Vagina (tissue), 2 donors: ENCODE results near the gene NAE1. TPM values are rescaled to one million over a fixed set of nuclear protein-coding genes. Genes with fewer than 3 reads are reported as not detected.

Source experiments
- DNase-seq, 2 donors: peaks; one replicate each; pipeline ENCODE4 v3.0.0-alpha.2; 2017; ENCODE audit errors: extremely low spot score in 2 of 2
- H3K27ac ChIP-seq: fragments of 200-600 bp; sonication (generic); one replicate; pipeline ENCODE4 v1.5.1; 2019
- H3K27me3 ChIP-seq: fragments of 200-600 bp; sonication (generic); one replicate; pipeline ENCODE4 v1.5.1; 2019
- H3K36me3 ChIP-seq, 2 donors: fragments of 200-600 bp; sonication (generic); one replicate each; pipeline ENCODE4 v1.5.1; 2017 to 2019
- H3K4me1 ChIP-seq: fragments of 200-600 bp; sonication (generic); one replicate; pipeline ENCODE4 v1.5.1; 2019
- H3K4me3 ChIP-seq, 2 donors: fragments of 200-600 bp; sonication (generic); 1 replicate in 1 of 2; 2 replicates in 1 of 2; pipeline ENCODE4 v1.5.1; 2016 to 2019
- H3K9me3 ChIP-seq: fragments of 200-600 bp; sonication (generic); one replicate; pipeline ENCODE4 v1.5.1; 2019
- POLR2A ChIP-seq, 2 donors: fragments of 450-650 bp; IDR thresholded peaks; one replicate each; pipeline ENCODE4 v1.6.1; 2017; ENCODE audit warnings: antibody characterized with exemption in 2 of 2, mild to moderate bottlenecking in 2 of 2, moderate library complexity in 2 of 2
- POLR2AphosphoS5 ChIP-seq, 2 donors: sonication (generic); formaldehyde crosslinking; IDR thresholded peaks; one replicate each; pipeline ENCODE4 v1.9.0; 2017; ENCODE audit warnings: antibody characterized with exemption in 2 of 2, mild to moderate bottlenecking in 2 of 2, low read depth in 1 of 2; ENCODE audit not compliant: insufficient read depth in 1 of 2
- intact Hi-C: fragments of 100-400 bp; cut with DNase I; formaldehyde crosslinking; loops from one replicate; pipeline ENCODE4 v1.15.1; 2023
- total RNA-seq: library from RNA; depleted of rRNA; stranded (reverse); fragments of >200 nt; gene quantifications from one replicate; pipeline ENCODE4 v1.2.3, GENCODE V29; 2016
- TF ChIP-seq, protein P1 (sequence below), 3 experiments: fragments of 450-650 bp in 2 of 3; fragments of 200-600 bp in 1 of 3; sonication (generic) in 1 of 3; IDR thresholded peaks; one replicate each; pipeline ENCODE4 v1.5.1; 2017 to 2019; ENCODE audit warnings: antibody characterized with exemption in 3 of 3, mild to moderate bottlenecking in 2 of 3, moderate library complexity in 2 of 3

NAE1 gene
- total RNA-seq, 1 donor from 2014 or later: 30.0 TPM

- Histone ChIP-seq H3K4me3 (no peak overlapping the region), H3K9me3 (no peaks in the 10 kb centered on the region), H3K27me3 (no peaks in the 10 kb centered on the region), H3K4me1 (no peaks in the 10 kb centered on the region), H3K27ac (no peak overlapping the region), H3K36me3 (no peaks in the 10 kb centered on the region)
- no peak for DNase-seq
- intact Hi-C loops: no loop called here
- TF ChIP-seq POLR2AphosphoS5 (IDR thresholded peaks at IDR 0.05; ENCODE audit: insufficient read depth in 1 of 2, low read depth in 1 of 2) (no peak), POLR2A (IDR thresholded peaks at IDR 0.05) (no peak)
These were observed 26.0 kb upstream of the NAE1 start for GRCh38 chr16:66856801-66857200.

GRCh38 chr16:66856184-66856730, 25.5 kb upstream of the NAE1 start:
- intact Hi-C loops: no loop called here
- no peak overlapping the region for H3K4me3 ChIP-seq
- H3K36me3 ChIP-seq: no peaks in the 10 kb centered on the region
- H3K4me1 ChIP-seq: no peaks in the 10 kb centered on the region
- H3K27me3 ChIP-seq: no peaks in the 10 kb centered on the region
- no peaks in the 10 kb centered on the region for H3K9me3 ChIP-seq
- TF ChIP-seq, protein P1, sequence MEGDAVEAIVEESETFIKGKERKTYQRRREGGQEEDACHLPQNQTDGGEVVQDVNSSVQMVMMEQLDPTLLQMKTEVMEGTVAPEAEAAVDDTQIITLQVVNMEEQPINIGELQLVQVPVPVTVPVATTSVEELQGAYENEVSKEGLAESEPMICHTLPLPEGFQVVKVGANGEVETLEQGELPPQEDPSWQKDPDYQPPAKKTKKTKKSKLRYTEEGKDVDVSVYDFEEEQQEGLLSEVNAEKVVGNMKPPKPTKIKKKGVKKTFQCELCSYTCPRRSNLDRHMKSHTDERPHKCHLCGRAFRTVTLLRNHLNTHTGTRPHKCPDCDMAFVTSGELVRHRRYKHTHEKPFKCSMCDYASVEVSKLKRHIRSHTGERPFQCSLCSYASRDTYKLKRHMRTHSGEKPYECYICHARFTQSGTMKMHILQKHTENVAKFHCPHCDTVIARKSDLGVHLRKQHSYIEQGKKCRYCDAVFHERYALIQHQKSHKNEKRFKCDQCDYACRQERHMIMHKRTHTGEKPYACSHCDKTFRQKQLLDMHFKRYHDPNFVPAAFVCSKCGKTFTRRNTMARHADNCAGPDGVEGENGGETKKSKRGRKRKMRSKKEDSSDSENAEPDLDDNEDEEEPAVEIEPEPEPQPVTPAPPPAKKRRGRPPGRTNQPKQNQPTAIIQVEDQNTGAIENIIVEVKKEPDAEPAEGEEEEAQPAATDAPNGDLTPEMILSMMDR (IDR thresholded peaks at IDR 0.05): no peak
- TF ChIP-seq POLR2AphosphoS5 (IDR thresholded peaks at IDR 0.05; ENCODE audit: insufficient read depth in 1 of 2, low read depth in 1 of 2) (no peak), POLR2A (IDR thresholded peaks at IDR 0.05) (no peak)
- no peak for DNase-seq
- H3K27ac ChIP-seq: no peak overlapping the region

DNA sequence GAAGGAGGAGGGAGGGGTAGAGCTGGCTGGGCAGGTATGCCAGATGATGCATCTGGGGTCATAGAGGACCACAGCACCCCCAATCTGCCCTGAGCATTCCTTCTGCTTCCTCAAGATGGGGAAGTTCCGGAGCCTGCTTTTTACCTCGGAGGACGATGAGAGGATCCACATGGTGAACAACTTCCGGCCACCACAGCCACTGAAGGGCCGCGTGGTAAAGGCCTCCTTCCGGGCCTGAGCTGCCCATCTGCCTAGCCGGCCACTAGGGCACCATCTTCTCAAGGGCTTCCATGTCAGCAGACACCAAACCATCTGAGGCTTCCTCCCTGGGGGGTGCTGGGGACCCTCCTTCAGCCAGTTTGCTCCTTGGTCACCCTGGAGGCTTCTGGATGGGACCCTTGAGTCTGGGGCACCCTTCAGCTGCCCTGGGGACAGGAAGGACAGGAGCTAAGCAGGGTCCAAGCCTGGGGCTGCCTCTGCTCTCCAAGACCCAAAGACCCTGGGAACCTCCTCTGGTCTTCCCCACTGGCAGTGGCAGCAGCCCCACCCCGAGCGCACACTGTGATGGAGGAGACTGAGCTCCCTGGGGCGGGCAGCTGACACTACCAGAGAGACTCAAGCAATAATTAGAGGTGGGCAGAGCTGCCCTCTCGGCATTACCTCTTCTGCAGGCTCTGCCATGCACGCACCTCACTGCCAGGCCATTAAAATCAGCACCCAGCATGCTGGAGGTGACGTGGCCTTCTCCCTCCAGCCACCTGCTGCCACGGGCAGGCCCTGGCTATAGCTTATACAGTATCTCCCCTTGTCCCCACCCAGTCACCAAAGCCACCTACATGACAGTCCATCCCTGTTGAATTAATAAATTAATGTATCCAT, 22.7 kb upstream of the NAE1 start:
- TF ChIP-seq, protein P1 (IDR thresholded peaks at IDR 0.05): no peak
- no peak for TF ChIP-seq POLR2AphosphoS5 (IDR thresholded peaks at IDR 0.05; ENCODE audit: insufficient read depth in 1 of 2, low read depth in 1 of 2)
- no peak for TF ChIP-seq POLR2A (IDR thresholded peaks at IDR 0.05)
- Histone ChIP-seq H3K9me3 (no peaks in the 10 kb centered on the region), H3K36me3 (no peaks in the 10 kb centered on the region), H3K4me3 (no peak overlapping the region), H3K27me3 (no peaks in the 10 kb centered on the region), H3K4me1 (no peaks in the 10 kb centered on the region), H3K27ac (no peak overlapping the region)
- intact Hi-C loops: no loop called here
- DNase-seq: no peak

DNA sequence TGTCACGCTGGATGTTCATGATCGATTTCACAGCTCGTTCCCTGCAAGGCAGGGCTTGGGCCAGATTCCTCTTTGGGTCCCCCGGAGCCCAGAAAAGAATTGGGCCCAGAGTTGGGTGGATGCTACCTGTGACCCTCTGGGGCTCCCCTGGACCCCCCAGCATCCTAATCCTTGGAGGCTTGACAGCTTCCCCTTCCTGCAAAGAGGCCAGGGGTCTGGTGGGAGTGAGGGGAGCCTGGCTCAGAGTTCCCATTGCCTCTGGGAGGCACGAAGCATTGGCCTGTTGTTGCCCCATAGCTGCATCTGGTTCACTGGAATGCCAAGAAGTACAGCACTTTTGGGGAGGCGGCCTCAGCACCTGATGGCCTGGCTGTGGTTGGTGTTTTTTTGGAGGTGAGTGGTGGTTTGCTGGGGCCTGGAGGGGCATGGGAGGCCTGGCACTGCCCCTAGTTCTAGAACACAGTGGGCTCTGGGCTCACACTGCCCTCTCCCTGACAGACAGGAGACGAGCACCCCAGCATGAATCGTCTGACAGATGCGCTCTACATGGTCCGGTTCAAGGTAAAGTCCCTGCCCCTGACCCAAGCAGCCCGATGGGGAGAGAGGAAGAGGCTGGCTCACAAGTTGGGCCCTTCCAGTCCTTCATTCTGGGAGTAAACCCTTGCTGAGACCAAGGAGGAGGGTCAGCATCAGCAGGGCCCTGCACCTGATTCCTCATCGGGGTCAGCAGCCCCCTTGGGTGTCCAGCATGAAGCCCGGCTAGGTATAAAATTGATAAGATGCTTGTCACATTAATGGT, 20.6 kb upstream of the NAE1 start:
- TF ChIP-seq, protein P1 (IDR thresholded peaks at IDR 0.05): no peak
- TF ChIP-seq POLR2A (IDR thresholded peaks at IDR 0.05): no peak
- no peak for TF ChIP-seq POLR2AphosphoS5 (IDR thresholded peaks at IDR 0.05; ENCODE audit: insufficient read depth in 1 of 2, low read depth in 1 of 2)
- no peak overlapping the region for H3K27ac ChIP-seq
- no peak for DNase-seq
- intact Hi-C loops: no loop called here
- H3K4me3 ChIP-seq: no peak overlapping the region
- no peaks in the 10 kb centered on the region for H3K27me3 ChIP-seq
- H3K9me3 ChIP-seq: no peaks in the 10 kb centered on the region
- H3K4me1 ChIP-seq: no peaks in the 10 kb centered on the region
- no peaks in the 10 kb centered on the region for H3K36me3 ChIP-seq

DNA sequence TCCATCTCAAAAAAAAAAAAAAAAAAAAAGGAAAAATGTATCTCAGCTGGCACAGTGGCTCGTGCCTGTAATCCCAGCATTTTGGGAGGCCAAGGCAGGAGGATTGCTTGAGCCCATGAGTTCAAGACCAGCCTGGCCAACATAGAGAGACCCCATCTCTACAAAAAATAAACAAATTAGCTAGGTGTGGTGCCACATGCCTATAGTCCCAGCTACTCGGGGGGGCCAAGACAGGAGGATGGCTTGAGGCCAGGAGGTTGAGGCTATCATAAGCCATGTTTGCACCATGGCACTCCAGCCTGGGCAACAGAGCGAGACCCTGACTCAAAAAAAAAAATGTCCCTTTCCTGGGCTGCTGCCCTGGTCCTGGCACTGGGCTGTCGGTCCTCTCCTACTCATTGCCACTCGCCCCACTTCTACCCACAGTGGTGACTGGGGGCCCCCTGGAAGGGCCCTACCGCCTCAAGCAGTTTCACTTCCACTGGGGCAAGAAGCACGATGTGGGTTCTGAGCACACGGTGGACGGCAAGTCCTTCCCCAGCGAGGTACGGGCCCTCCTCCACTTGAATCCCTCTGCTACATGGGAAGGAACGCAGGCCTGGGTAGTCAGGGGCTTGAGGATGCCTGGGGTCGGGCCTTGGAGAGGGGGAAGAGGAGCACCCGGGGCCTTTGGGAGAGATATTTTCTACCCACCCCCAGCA, 19.5 kb upstream of the NAE1 start:
- no peaks in the 10 kb centered on the region for H3K27me3 ChIP-seq
- intact Hi-C loops: no loop called here

More for the DNA sequence above, 19.5 kb upstream of the NAE1 start:
- Histone ChIP-seq H3K4me1 (peaks cover 3% of the 10 kb centered on the region), H3K9me3 (no peaks in the 10 kb centered on the region), H3K36me3 (no peaks in the 10 kb centered on the region), H3K27ac (no peak overlapping the region), H3K4me3 (no peak overlapping the region)
- DNase-seq: no peak
- TF ChIP-seq, protein P1 (IDR thresholded peaks at IDR 0.05): no peak
- TF ChIP-seq POLR2AphosphoS5 (IDR thresholded peaks at IDR 0.05; ENCODE audit: insufficient read depth in 1 of 2, low read depth in 1 of 2): no peak
- TF ChIP-seq POLR2A (IDR thresholded peaks at IDR 0.05): no peak
